Measurements from ENCODE around the gene TRAF3IP1. TPM values are rescaled to one million over a fixed set of nuclear protein-coding genes. Genes with fewer than 3 reads are reported as not detected.

The TRAF3IP1 gene
- total and polyA plus RNA-seq, 2 donors (not counting 1 experiment from before 2014, with no cell fraction given), result 1.4 to 15.5 TPM

DNA sequence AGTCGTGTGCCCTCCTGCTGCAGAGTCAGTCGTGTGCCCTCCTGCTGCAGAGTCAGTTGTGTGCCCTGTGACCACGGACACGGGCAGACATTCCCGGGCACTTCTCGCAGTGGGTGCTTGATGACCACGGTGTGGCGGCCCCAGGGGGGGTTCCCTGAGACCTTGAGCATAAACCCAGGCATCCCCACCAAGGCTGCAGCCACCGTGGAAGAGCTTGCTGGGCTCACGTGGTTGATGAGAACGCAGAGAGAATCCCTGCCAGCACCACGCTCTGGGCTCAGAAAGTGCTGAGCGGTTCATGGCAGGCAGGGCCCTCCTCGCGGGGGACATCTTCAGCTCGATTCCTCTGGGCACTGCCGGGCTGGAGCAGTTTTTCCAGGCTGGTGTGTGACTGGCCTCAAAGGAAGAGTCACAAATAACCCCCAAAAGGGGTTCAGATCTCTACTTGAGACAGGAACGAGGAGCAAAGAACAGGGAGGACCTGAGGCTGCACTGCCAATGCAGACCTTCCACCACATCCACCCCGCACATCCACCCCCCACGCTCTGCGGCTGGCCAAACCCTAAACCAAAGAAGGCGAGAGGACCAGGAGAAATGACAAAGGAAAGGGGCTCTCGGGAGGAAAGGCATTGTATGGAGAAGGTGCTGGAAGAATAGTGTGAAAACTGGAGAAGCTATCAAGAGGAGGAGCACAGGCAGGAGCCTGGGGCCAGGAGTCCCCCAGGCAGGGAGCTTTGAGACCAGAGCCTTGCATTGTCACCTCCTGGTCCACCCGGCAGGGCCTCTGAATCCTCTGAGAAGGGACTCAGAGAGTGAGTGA lies 23.5 kb upstream of the TRAF3IP1 start:
- Histone ChIP-seq H3K27me3 (replicated peaks in 1 of 4; ENCODE audit: control extremely low read depth in 1 of 4, control insufficient read depth in 3 of 4, insufficient read depth in 4 of 4, low read length in 3 of 4) (peaks cover 0 to 12% (median 0%) of the 10 kb centered on the region in 4 experiments), H3K9me3 (ENCODE audit: control extremely low read depth in 1 of 3, control insufficient read depth in 2 of 3, insufficient read depth in 1 of 3, low read length in 2 of 3) (no peaks in the 10 kb centered on the region), H3K36me3 (replicated peaks in 1 of 2; ENCODE audit: control extremely low read depth in 1 of 2, control insufficient read depth in 1 of 2, extremely low read depth in 1 of 2, insufficient read depth in 2 of 2, low read length in 1 of 2) (no peaks in the 10 kb centered on the region), H4K20me1 (ENCODE audit: control insufficient read depth, insufficient read depth, low read length, poor library complexity, severe bottlenecking) (no peaks in the 10 kb centered on the region), H2AFZ (ENCODE audit: insufficient read depth, low read depth, low read length, poor library complexity, severe bottlenecking) (no peak overlapping the region), H3K4me1 (ENCODE audit: control insufficient read depth in 2 of 2, insufficient read depth in 2 of 2, low read length in 2 of 2) (no peaks in the 10 kb centered on the region), H3K9ac (ENCODE audit: low read length) (no peak overlapping the region), H3K4me2 (replicated peaks; ENCODE audit: low read depth, low read length, poor library complexity, severe bottlenecking) (no peak overlapping the region), H3K27ac (ENCODE audit: low read length in 2 of 2) (no peak overlapping the region), H3K4me3 (ENCODE audit: control extremely low read depth in 1 of 5, extremely low read depth in 1 of 5, insufficient read depth in 1 of 5, low read depth in 2 of 5, low read length in 4 of 5) (no peak overlapping the region), H3K79me2 (ENCODE audit: control insufficient read depth, insufficient read depth, low read length) (no peaks in the 10 kb centered on the region)
- DNase-seq (no peak), ATAC-seq (ENCODE audit: low read depth) (no peak)
- intact Hi-C loops (cut with micrococcal nuclease), result no loop called here
- Mint-ChIP-seq H3K9me3 (ENCODE audit: insufficient read depth) (no peaks in the 10 kb centered on the region), H3K4me3 (no peak overlapping the region), H3K27ac (no peak overlapping the region), H3K27me3 (peaks cover 9% of the 10 kb centered on the region), H3K4me1 (no peaks in the 10 kb centered on the region)
- WGBS (ENCODE audit: insufficient coverage), result 88% methylated on average over 18 of the region's 24 CpGs
- ChIA-PET CTCF (no interaction called here), POLR2A (no interaction called here)
- TF ChIP-seq, protein P1, sequence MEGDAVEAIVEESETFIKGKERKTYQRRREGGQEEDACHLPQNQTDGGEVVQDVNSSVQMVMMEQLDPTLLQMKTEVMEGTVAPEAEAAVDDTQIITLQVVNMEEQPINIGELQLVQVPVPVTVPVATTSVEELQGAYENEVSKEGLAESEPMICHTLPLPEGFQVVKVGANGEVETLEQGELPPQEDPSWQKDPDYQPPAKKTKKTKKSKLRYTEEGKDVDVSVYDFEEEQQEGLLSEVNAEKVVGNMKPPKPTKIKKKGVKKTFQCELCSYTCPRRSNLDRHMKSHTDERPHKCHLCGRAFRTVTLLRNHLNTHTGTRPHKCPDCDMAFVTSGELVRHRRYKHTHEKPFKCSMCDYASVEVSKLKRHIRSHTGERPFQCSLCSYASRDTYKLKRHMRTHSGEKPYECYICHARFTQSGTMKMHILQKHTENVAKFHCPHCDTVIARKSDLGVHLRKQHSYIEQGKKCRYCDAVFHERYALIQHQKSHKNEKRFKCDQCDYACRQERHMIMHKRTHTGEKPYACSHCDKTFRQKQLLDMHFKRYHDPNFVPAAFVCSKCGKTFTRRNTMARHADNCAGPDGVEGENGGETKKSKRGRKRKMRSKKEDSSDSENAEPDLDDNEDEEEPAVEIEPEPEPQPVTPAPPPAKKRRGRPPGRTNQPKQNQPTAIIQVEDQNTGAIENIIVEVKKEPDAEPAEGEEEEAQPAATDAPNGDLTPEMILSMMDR (IDR thresholded peaks at IDR 0.05), result no peak
- TF ChIP-seq EZH2 (IDR thresholded peaks at IDR 0.05; ENCODE audit: borderline replicate concordance, insufficient read depth, low read depth, low read length, poor library complexity, severe bottlenecking), result no peak

DNA sequence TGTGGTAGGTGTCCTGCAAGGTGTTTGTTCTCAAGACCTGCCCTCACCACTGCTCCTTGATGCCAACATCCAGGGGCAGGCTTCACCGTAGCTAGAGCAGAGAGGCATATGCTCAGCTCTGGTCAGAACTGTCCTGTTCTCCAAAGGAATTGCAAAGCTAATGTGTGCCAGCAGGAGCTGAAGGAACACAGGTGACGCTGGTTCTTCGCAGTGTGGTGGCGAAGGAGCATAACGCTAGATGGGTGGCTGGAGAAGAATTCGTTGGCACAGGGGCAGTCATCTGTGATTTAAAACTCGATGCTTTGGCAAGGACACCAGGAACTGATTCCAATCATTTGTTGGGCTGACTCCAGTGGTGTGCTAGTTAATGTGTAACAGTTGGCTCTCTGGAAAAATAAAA lies 20.5 kb upstream of the TRAF3IP1 start:
- no peaks in the 10 kb centered on the region for H3K79me2 ChIP-seq (ENCODE audit: control insufficient read depth, insufficient read depth, low read length)
- no peaks in the 10 kb centered on the region for H3K4me1 ChIP-seq (ENCODE audit: control insufficient read depth in 2 of 2, insufficient read depth in 2 of 2, low read length in 2 of 2)
- no peaks in the 10 kb centered on the region for H3K9me3 ChIP-seq (ENCODE audit: control extremely low read depth in 1 of 3, control insufficient read depth in 2 of 3, insufficient read depth in 1 of 3, low read length in 2 of 3)
- H3K9ac ChIP-seq (ENCODE audit: low read length), result no peak overlapping the region
- peaks cover 0 to 12% (median 0%) of the 10 kb centered on the region in 4 experiments for H3K27me3 ChIP-seq (replicated peaks in 1 of 4; ENCODE audit: control extremely low read depth in 1 of 4, control insufficient read depth in 3 of 4, insufficient read depth in 4 of 4, low read length in 3 of 4)
- ATAC-seq (ENCODE audit: low read depth) (no peak), DNase-seq (no peak)
- ChIA-PET CTCF (no interaction called here), POLR2A (no interaction called here)
- Mint-ChIP-seq H3K4me3 (no peak overlapping the region), H3K4me1 (no peaks in the 10 kb centered on the region), H3K9me3 (ENCODE audit: insufficient read depth) (no peaks in the 10 kb centered on the region), H3K27me3 (peaks cover 9% of the 10 kb centered on the region), H3K27ac (no peak overlapping the region)
- H3K4me2 ChIP-seq (replicated peaks; ENCODE audit: low read depth, low read length, poor library complexity, severe bottlenecking), result no peak overlapping the region
- H3K27ac ChIP-seq (ENCODE audit: low read length in 2 of 2), result no peak overlapping the region
- TF ChIP-seq, protein P1 (IDR thresholded peaks at IDR 0.05), result no peak
- TF ChIP-seq EZH2 (IDR thresholded peaks at IDR 0.05; ENCODE audit: borderline replicate concordance, insufficient read depth, low read depth, low read length, poor library complexity, severe bottlenecking), result no peak
- no peak overlapping the region for H3K4me3 ChIP-seq (ENCODE audit: control extremely low read depth in 1 of 5, extremely low read depth in 1 of 5, insufficient read depth in 1 of 5, low read depth in 2 of 5, low read length in 4 of 5)
- H4K20me1 ChIP-seq (ENCODE audit: control insufficient read depth, insufficient read depth, low read length, poor library complexity, severe bottlenecking), result no peaks in the 10 kb centered on the region
- no peaks in the 10 kb centered on the region for H3K36me3 ChIP-seq (replicated peaks in 1 of 2; ENCODE audit: control extremely low read depth in 1 of 2, control insufficient read depth in 1 of 2, extremely low read depth in 1 of 2, insufficient read depth in 2 of 2, low read length in 1 of 2)
- intact Hi-C loops (cut with micrococcal nuclease), result no loop called here
- 94% methylated on average over 7 of the region's 7 CpGs for WGBS (ENCODE audit: insufficient coverage)
- H2AFZ ChIP-seq (ENCODE audit: insufficient read depth, low read depth, low read length, poor library complexity, severe bottlenecking), result no peak overlapping the region

Data from B cell (primary cell).